Astrocyte of the spinal cord (primary cell): ENCODE results near the gene FHIT.

Experiments
- DNase-seq: peaks from one replicate; pipeline ENCODE4 v3.0.0; 2011; ENCODE audit warnings: low read depth, low spot score
- H3K4me3 ChIP-seq: 2 replicates; pipeline ENCODE4 v1.5.1; 2011; ENCODE audit warnings: low read depth, mild to moderate bottlenecking, low read length, moderate library complexity
- in situ Hi-C: cut with HindIII; loops from 2 replicates; pipeline ENCODE4 v1.10.0; 2017; ENCODE audit warnings: low sequenced_read_pairs
- TF ChIP-seq, protein P1 (sequence below): IDR thresholded peaks from 2 replicates; pipeline ENCODE4 v1.5.1; 2012; ENCODE audit warnings: low read depth, mild to moderate bottlenecking, low read length, inconsistent platforms

Gene FHIT

GRCh38 chr3:61093364-61093763, 157.9 kb downstream of the FHIT start:
- in situ Hi-C loops, result no loop called here
- TF ChIP-seq, protein P1, sequence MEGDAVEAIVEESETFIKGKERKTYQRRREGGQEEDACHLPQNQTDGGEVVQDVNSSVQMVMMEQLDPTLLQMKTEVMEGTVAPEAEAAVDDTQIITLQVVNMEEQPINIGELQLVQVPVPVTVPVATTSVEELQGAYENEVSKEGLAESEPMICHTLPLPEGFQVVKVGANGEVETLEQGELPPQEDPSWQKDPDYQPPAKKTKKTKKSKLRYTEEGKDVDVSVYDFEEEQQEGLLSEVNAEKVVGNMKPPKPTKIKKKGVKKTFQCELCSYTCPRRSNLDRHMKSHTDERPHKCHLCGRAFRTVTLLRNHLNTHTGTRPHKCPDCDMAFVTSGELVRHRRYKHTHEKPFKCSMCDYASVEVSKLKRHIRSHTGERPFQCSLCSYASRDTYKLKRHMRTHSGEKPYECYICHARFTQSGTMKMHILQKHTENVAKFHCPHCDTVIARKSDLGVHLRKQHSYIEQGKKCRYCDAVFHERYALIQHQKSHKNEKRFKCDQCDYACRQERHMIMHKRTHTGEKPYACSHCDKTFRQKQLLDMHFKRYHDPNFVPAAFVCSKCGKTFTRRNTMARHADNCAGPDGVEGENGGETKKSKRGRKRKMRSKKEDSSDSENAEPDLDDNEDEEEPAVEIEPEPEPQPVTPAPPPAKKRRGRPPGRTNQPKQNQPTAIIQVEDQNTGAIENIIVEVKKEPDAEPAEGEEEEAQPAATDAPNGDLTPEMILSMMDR, result no peak
- no peak for DNase-seq
- no peak overlapping the region for H3K4me3 ChIP-seq

DNA sequence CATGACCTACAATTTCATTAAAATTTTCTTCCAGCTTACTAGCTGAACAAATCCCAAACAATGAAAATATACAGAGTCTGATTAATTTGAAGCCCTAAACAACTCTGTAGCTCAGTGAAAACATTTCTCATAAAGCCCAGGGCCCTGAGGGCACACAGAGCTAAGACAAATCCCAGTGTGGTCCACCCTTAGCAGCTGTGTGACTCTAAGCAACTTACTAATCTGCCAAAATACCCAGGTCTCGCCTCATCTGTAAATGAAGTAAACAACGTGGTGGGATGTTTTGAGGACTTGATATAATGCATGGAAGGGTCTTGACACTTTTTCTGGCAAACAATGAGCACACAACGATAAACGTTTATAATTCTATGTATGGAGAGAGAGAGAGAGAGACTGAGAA, 158.4 kb downstream of the FHIT start:
- TF ChIP-seq, protein P1, result no peak
- DNase-seq, result no peak
- H3K4me3 ChIP-seq, result no peak overlapping the region
- in situ Hi-C loops, result no loop called here

GRCh38 chr3:61090389-61091169, 160.7 kb downstream of the FHIT start:
- in situ Hi-C loops, result no loop called here
- no peak overlapping the region for H3K4me3 ChIP-seq
- TF ChIP-seq, protein P1, result no peak
- DNase-seq, result no peak

DNA sequence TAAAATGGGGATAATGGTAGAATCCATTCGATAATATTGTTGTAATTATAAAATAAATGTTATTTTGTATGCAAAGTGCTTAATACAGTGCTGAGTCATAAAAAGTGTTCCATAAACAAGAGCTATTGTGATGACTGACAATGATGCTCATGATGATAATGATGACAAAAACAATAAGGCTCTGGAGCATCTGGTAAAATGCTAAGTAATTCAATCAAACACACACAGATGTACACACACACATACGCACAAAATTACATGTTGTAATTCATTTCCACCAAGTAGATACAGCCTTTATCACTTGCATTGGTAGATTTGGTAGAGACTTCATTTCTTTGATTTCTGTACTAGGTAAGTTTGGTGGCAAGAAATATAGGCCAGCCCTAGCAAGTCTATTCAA, 163.8 kb downstream of the FHIT start:
- no peak for DNase-seq
- TF ChIP-seq, protein P1, result no peak
- H3K4me3 ChIP-seq, result no peak overlapping the region
- in situ Hi-C loops, result no loop called here

- TF ChIP-seq, protein P1, result no peak
- in situ Hi-C loops, result no loop called here
- no peak overlapping the region for H3K4me3 ChIP-seq
- no peak for DNase-seq
These were observed 169.7 kb downstream of the FHIT start for GRCh38 chr3:61081554-61081953.

DNA sequence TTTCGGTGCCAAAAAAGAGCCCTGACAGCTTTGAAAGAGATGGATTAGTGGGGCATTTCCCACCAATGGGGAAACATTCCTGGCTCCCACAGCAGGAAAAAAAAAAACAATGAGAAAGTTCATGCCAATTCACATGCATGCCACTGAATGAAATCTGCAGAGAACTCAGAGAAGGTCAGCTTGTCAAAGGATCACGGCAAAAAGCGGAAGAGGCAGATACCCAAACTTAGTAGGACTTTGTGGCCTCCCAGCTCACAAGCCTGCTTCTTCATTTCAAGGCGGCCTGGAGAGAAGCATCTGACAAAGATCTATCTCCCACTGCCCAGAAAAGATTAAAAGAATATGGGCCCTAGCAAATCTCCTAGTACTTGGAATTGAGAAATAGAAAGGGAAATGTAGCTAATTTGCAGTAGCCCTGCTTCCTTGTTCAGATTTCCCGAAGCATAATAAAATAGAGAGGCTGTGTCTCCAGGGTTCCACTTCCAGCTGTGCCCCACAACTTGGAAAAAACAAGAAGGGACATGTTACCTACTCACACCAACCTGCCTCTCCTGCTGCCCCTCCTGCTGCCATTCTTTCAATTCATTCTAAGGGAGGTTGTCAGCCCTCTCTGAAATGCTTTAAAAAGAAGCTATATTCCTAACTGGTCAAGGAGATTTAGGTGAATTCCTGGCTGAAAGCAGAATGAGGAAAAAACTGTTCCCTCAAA, 170.4 kb downstream of the FHIT start:
- TF ChIP-seq, protein P1, result no peak
- no peak for DNase-seq
- H3K4me3 ChIP-seq, result no peak overlapping the region
- in situ Hi-C loops, result no loop called here
